Measurements from ENCODE around the gene HP1BP3. TPM values are rescaled to one million over a fixed set of nuclear protein-coding genes. Genes with fewer than 3 reads are reported as not detected.

HP1BP3 gene
- total RNA-seq, 1 experiment from 2014 or later = 263 TPM

DNA sequence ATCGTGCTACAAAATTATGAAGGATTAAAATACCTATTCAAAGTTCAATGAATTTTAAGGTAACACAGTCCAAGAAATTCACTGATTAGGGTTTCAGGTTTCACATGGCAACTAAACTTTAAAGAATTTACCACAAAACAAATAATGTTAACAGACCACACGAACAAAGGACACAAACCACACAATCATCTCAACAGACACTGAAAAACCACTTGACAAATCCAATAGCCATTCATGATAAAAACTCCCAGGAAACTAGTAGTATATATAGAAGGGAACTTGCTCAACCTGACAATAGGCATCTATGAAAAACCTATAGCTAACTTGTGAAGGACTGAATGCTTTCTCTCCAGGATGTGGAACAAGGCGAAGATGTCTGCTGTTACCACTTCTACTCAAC, 33.5 kb downstream of the HP1BP3 start:
- TF ChIP-seq, protein P1, sequence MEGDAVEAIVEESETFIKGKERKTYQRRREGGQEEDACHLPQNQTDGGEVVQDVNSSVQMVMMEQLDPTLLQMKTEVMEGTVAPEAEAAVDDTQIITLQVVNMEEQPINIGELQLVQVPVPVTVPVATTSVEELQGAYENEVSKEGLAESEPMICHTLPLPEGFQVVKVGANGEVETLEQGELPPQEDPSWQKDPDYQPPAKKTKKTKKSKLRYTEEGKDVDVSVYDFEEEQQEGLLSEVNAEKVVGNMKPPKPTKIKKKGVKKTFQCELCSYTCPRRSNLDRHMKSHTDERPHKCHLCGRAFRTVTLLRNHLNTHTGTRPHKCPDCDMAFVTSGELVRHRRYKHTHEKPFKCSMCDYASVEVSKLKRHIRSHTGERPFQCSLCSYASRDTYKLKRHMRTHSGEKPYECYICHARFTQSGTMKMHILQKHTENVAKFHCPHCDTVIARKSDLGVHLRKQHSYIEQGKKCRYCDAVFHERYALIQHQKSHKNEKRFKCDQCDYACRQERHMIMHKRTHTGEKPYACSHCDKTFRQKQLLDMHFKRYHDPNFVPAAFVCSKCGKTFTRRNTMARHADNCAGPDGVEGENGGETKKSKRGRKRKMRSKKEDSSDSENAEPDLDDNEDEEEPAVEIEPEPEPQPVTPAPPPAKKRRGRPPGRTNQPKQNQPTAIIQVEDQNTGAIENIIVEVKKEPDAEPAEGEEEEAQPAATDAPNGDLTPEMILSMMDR (IDR thresholded peaks at IDR 0.05) = no peak
- TF ChIP-seq SIN3A (IDR thresholded peaks at IDR 0.05; ENCODE audit: borderline replicate concordance, insufficient read depth, low read depth, low read length) = no peak
- no peak for TF ChIP-seq POLR2AphosphoS5 (IDR thresholded peaks at IDR 0.05; ENCODE audit: low read depth, low read length)
- TF ChIP-seq, protein P2, sequence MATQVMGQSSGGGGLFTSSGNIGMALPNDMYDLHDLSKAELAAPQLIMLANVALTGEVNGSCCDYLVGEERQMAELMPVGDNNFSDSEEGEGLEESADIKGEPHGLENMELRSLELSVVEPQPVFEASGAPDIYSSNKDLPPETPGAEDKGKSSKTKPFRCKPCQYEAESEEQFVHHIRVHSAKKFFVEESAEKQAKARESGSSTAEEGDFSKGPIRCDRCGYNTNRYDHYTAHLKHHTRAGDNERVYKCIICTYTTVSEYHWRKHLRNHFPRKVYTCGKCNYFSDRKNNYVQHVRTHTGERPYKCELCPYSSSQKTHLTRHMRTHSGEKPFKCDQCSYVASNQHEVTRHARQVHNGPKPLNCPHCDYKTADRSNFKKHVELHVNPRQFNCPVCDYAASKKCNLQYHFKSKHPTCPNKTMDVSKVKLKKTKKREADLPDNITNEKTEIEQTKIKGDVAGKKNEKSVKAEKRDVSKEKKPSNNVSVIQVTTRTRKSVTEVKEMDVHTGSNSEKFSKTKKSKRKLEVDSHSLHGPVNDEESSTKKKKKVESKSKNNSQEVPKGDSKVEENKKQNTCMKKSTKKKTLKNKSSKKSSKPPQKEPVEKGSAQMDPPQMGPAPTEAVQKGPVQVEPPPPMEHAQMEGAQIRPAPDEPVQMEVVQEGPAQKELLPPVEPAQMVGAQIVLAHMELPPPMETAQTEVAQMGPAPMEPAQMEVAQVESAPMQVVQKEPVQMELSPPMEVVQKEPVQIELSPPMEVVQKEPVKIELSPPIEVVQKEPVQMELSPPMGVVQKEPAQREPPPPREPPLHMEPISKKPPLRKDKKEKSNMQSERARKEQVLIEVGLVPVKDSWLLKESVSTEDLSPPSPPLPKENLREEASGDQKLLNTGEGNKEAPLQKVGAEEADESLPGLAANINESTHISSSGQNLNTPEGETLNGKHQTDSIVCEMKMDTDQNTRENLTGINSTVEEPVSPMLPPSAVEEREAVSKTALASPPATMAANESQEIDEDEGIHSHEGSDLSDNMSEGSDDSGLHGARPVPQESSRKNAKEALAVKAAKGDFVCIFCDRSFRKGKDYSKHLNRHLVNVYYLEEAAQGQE (IDR thresholded peaks at IDR 0.05; ENCODE audit: insufficient read depth in 1 of 2, low read depth in 2 of 2, low read length in 1 of 2) = no peak
- no peak for TF ChIP-seq TCF7L2 (IDR thresholded peaks at IDR 0.05; ENCODE audit: low read depth, low read length)
- in situ Hi-C loops (cut with HindIII; ENCODE audit: low pct_unique_long_range_greater_than_20kb, low sequenced_read_pairs) (no loop called here), intact Hi-C loops (cut with micrococcal nuclease; ENCODE audit: unreplicated experiment) (no loop called here)
- Histone ChIP-seq H3K27ac (ENCODE audit: low read length) (no peak overlapping the region), H3K4me1 (ENCODE audit: control insufficient read depth, insufficient read depth, low read length) (no peaks in the 10 kb centered on the region), H3K36me3 (ENCODE audit: control insufficient read depth, insufficient read depth, low read length) (peaks cover 29% of the 10 kb centered on the region), H3K9me3 (ENCODE audit: control insufficient read depth, insufficient read depth, low read depth, low read length) (no peaks in the 10 kb centered on the region), H3K4me3 (ENCODE audit: low read depth in 2 of 2, low read length in 2 of 2) (no peak overlapping the region), H3K27me3 (ENCODE audit: control insufficient read depth, insufficient read depth, low read length) (no peaks in the 10 kb centered on the region)
- DNase-seq (ENCODE audit: low read depth, low spot score) (no peak), ATAC-seq (no peak)
- BruUV-seq (replicated peaks) = no TSS peak
- CTCF ChIA-PET = interaction anchor here (1.7 kb wide), 1 partner anchor 441 kb away, joined by 3 read pairs; no protein-coding TSS in a partner anchor
- POLR2A ChIA-PET = no interaction called here

DNA sequence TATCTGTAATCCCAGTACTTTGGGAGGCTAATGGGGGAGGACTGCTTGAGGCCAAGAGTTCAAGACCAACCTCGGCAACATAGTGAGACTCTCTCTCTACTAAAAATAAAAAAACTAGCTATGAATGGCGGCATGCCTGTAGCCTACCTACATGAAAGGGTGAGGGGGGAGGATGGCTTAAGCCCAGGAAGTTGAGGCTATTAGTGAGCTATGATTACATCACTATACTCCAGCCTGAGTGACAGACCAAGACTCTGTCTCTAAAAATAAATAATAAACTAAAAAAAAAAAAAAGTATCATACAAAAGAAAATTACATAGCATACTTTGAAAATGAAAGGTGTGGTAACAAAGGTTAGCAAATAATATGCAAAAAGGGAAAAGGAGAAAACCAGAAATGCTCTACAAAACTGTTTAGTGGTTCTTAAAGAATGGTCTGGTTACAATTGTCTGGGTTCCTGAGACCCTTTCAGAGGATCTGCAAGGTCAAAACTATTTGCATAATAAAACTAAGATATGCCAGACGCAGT, 35.6 kb downstream of the HP1BP3 start:
- ChIA-PET POLR2A (no interaction called here), CTCF (no interaction called here)
- TF ChIP-seq TCF7L2 (IDR thresholded peaks at IDR 0.05; ENCODE audit: low read depth, low read length) = no peak
- TF ChIP-seq POLR2AphosphoS5 (IDR thresholded peaks at IDR 0.05; ENCODE audit: low read depth, low read length) = no peak
- TF ChIP-seq SIN3A (IDR thresholded peaks at IDR 0.05; ENCODE audit: borderline replicate concordance, insufficient read depth, low read depth, low read length) = no peak
- TF ChIP-seq, protein P2 (IDR thresholded peaks at IDR 0.05; ENCODE audit: insufficient read depth in 1 of 2, low read depth in 2 of 2, low read length in 1 of 2) = no peak
- TF ChIP-seq, protein P1 (IDR thresholded peaks at IDR 0.05) = no peak
- DNase-seq (ENCODE audit: low read depth, low spot score) (no peak), ATAC-seq (no peak)
- H3K27ac ChIP-seq (ENCODE audit: low read length) = no peak overlapping the region
- H3K27me3 ChIP-seq (ENCODE audit: control insufficient read depth, insufficient read depth, low read length) = no peaks in the 10 kb centered on the region
- no peak overlapping the region for H3K4me3 ChIP-seq (ENCODE audit: low read depth in 2 of 2, low read length in 2 of 2)
- H3K4me1 ChIP-seq (ENCODE audit: control insufficient read depth, insufficient read depth, low read length) = no peaks in the 10 kb centered on the region
- in situ Hi-C loops (cut with HindIII; ENCODE audit: low pct_unique_long_range_greater_than_20kb, low sequenced_read_pairs) = no loop called here
- H3K9me3 ChIP-seq (ENCODE audit: control insufficient read depth, insufficient read depth, low read depth, low read length) = no peaks in the 10 kb centered on the region
- BruUV-seq (replicated peaks) = no TSS peak
- H3K36me3 ChIP-seq (ENCODE audit: control insufficient read depth, insufficient read depth, low read length) = peaks cover 40% of the 10 kb centered on the region
- intact Hi-C loops (cut with micrococcal nuclease; ENCODE audit: unreplicated experiment) = no loop called here

Data from Panc1 (cell line).